Lower lobe of right lung (tissue), 2 donors: ENCODE measurements around the gene MEX3D. TPM values are rescaled to one million over a fixed set of nuclear protein-coding genes. Genes with fewer than 3 reads are reported as not detected.

Experiments
- ATAC-seq, 2 donors: fragments of 200-7000 bp; cut with Tn5 transposase; one replicate each; pipeline ENCODE4 v1.9.1; 2020 to 2022; ENCODE audit warnings: mild to moderate bottlenecking in 2 of 2, moderate library complexity in 2 of 2
- DNase-seq: peaks from one replicate; pipeline ENCODE4 v3.0.0-alpha.2; 2020
- H3K27ac ChIP-seq: fragments of 200-600 bp; one replicate; pipeline ENCODE4 v1.8.0; 2022
- H3K27me3 ChIP-seq: fragments of 200-600 bp; one replicate; pipeline ENCODE4 v1.8.0; 2022; ENCODE audit warnings: low read depth
- H3K36me3 ChIP-seq: fragments of 200-600 bp; one replicate; pipeline ENCODE4 v1.8.0; 2022; ENCODE audit warnings: mild to moderate bottlenecking
- H3K4me1 ChIP-seq: fragments of 200-600 bp; one replicate; pipeline ENCODE4 v1.8.0; 2022
- H3K4me3 ChIP-seq: fragments of 200-600 bp; one replicate; pipeline ENCODE4 v1.8.0; 2022; ENCODE audit warnings: mild to moderate bottlenecking
- H3K9me3 ChIP-seq: fragments of 200-600 bp; one replicate; pipeline ENCODE4 v1.8.0; 2022
- intact Hi-C: fragments of 100-400 bp; cut with DNase I; formaldehyde crosslinking; loops from one replicate; pipeline ENCODE4 v1.11.0; 2022
- total RNA-seq: library from RNA; stranded (reverse); fragmentation: NEBNext Ultra II Directional; extraction: Animal tissue kit (Norgen Biotek cat#: 25700); gene quantifications from one replicate; pipeline ENCODE4 v1.2.1, GENCODE V29; 2021
- TF ChIP-seq, protein P1 (sequence below): fragments of 200-600 bp; IDR thresholded peaks from one replicate; pipeline ENCODE4 v1.8.0; 2022; ENCODE audit warnings: antibody characterized with exemption, mild to moderate bottlenecking
- donor health status: DM: no; HTN: yes; CAD: no; lungs with severe emphysema.

MEX3D gene
- total RNA-seq, 1 donor from 2014 or later = 18.5 TPM

DNA sequence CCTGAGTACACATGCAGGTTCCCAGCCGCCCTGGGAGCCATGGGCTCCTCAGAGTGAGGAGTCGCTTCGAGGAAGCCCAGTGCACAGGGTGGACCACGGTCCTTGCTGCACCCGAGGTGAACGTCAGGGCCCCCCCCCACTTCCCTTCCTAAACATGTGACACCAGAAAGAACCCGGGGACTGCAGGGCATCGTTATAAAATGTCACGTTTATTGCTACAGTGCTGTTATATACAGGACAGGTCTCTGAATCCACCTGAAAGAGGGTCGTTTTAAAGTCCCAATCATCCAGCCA lies 40.9 kb upstream of the MEX3D start:
- no peak for ATAC-seq
- Histone ChIP-seq H3K27ac (peak overlapping the region; percentile 31), H3K4me1 (peaks cover 36% of the 10 kb centered on the region), H3K9me3 (no peaks in the 10 kb centered on the region), H3K36me3 (peaks cover 26% of the 10 kb centered on the region), H3K4me3 (peak overlapping the region; percentile 27), H3K27me3 (no peaks in the 10 kb centered on the region)
- intact Hi-C loops = no loop called here
- TF ChIP-seq, protein P1, sequence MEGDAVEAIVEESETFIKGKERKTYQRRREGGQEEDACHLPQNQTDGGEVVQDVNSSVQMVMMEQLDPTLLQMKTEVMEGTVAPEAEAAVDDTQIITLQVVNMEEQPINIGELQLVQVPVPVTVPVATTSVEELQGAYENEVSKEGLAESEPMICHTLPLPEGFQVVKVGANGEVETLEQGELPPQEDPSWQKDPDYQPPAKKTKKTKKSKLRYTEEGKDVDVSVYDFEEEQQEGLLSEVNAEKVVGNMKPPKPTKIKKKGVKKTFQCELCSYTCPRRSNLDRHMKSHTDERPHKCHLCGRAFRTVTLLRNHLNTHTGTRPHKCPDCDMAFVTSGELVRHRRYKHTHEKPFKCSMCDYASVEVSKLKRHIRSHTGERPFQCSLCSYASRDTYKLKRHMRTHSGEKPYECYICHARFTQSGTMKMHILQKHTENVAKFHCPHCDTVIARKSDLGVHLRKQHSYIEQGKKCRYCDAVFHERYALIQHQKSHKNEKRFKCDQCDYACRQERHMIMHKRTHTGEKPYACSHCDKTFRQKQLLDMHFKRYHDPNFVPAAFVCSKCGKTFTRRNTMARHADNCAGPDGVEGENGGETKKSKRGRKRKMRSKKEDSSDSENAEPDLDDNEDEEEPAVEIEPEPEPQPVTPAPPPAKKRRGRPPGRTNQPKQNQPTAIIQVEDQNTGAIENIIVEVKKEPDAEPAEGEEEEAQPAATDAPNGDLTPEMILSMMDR = no peak
- no peak for DNase-seq

DNA sequence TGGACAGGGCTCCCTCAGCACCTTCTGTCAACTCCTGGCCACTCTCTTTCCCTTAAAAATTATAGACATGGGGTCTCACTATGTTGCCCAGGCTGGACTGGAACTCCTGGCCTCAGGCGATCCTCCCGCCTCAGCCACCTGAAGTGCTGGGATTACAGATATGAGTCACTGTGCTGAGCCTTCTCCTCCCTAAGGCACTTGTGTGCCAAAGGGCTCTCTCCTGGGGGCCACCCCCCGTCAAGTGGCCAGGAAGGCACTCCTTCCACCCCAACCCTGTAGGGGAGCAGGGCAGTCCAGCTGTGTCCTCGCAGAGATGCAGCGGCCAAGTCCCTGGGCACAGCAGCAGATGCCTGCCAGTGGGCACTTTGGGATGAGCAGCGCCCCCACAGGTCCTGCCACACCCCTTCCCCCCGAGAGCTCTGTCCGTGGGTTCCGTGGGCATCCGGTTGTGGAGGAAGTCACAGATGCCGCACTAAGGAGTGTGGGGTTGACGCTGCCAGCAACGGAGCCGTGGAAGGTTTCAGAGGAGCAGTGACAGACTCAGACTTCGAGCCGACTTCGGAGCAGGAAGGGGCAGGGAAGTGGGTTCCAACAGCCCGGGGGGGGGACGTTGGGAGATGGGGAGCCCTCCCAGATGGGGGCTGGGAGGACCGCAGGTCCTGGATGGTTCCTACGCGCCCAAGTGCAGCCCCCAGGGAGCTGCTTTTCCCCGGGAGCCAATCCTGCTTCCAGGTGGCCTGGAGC lies 40.4 kb upstream of the MEX3D start:
- Histone ChIP-seq H3K4me3 (peak overlapping the region; percentile 27), H3K27me3 (no peaks in the 10 kb centered on the region), H3K36me3 (peaks cover 21% of the 10 kb centered on the region), H3K9me3 (no peaks in the 10 kb centered on the region), H3K4me1 (peaks cover 41% of the 10 kb centered on the region), H3K27ac (peak overlapping the region; percentile 31)
- intact Hi-C loops = no loop called here
- ATAC-seq (no peak), DNase-seq (no peak)
- TF ChIP-seq, protein P1 = no peak

DNA sequence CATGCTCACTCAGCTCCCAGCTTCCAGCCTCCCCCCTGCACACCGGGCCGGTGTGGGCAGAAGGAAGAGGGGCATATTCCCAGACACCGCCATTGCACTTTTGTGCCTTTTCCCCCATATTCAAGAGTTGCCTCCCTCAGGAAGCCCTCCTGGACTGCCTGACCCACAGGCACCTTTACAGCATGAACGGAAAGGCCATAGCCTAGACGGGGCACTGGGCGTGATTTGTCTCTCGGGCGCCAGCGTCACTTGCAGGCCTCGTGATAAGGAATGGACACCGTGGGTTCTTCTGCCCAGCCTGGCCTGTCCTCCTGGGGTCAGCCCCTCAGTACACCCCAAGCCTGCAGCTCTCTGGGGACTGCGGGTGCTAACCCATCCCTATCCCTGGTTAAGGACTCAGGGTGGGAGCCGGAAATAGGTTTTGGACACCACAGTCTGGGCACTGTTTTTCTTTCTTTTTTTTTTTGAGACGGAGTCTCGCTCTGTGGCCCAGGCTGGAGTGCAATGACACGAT lies 38.1 kb upstream of the MEX3D start:
- Histone ChIP-seq H3K36me3 (peaks cover 3% of the 10 kb centered on the region), H3K9me3 (no peaks in the 10 kb centered on the region), H3K27ac (peak overlapping the region; percentile 89), H3K4me3 (peak overlapping the region; percentile 100), H3K27me3 (no peaks in the 10 kb centered on the region), H3K4me1 (peaks cover 53% of the 10 kb centered on the region)
- DNase-seq = no peak
- peak; percentile 3 to 4 for ATAC-seq
- intact Hi-C loops = no loop called here
- TF ChIP-seq, protein P1 = no peak

DNA sequence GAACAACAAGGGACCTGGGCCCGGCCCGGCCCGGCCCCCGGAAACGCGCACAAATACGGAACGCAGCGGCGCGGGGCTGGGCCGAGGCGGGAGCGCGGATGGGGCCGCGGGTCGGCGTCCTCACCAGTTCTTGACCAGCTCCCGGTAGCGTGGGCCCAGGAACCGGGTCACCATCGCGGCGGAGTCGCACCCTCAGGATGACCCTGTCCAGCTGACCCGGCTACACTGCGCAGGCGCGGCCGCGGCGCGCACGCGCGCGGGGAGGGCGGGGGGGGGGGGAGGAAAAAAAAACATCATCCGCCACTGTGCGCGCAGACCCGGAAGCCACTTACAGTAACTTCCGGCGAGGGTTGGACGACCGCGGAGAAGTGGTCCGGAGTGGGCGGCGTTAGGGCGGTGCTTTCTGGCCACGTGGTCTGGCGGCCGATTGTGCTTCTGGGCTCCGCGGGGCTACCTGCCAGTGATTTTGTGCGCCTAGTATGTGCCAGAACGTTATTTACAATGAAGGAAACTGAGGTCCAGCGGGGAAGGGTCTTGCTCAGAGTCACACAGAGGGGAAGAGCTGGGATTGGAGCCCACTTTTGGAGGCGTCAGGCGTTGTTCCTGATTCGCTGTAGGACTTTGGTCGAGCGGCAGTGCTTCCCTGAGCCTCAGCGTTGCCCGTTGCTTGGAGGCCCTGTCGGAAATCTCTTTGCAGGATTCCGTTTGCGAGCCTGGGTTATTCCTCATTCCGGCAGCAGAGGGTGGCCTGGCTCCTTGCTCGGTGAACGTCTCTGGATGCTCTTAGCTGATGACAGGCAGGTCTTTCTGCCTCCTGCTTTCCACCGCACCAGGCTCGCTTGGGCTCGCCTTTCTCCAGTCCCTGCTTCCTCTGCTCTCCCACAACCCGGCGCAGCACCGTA lies 37.4 kb upstream of the MEX3D start, which contains the start of gene UQCR11:
UQCR11 (minus strand) TSS at position 227 of the 902 bp plus-strand sequence; CDS start at position 174, 53 bp downstream.
- Histone ChIP-seq H3K4me1 (peaks cover 53% of the 10 kb centered on the region), H3K9me3 (no peaks in the 10 kb centered on the region), H3K36me3 (no peaks in the 10 kb centered on the region), H3K4me3 (peak within 1 kb of the TSS; percentile 100), H3K27ac (peak within 1 kb of the TSS; percentile 89), H3K27me3 (no peaks in the 10 kb centered on the region)
- DNase-seq (peak; percentile 96), ATAC-seq (peak; percentile 94 to 97)
- TF ChIP-seq, protein P1 = peak; percentile 60
- intact Hi-C loops = no loop called here

DNA sequence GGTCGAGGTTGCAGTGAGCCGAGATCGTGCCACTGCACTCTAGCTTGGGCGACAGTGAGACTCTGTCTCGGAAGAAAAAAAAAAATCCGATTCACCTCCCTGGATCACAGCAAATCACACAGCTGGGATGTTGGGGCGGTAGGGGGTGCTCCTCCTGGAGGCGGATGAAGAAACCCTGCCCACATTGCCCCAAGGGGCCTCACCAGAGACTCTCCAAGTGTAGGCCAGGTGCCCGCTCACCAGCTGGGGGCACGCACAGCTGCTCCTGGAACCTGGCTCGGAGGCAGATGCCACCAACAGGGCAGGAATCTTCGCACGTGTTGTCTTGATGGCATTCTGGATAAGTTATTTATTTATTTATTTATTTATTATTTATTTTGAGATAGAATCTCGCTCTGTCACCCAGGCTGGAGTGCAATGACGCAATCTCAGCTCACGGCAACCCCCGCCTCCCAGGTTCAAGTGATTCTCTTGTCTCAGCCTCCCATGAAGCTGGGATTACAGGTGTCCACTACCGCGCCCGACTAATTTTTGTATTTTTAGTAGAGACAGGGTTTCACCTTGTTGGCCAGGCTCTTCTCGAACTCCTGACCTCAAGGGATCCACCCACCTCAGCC lies 34.1 kb upstream of the MEX3D start:
- intact Hi-C loops = no loop called here

More for the DNA sequence above, 34.1 kb upstream of the MEX3D start:
- DNase-seq = no peak
- peaks cover 28% of the 10 kb centered on the region for H3K36me3 ChIP-seq
- H3K4me3 ChIP-seq = no peak overlapping the region
- H3K27ac ChIP-seq = no peak overlapping the region
- no peaks in the 10 kb centered on the region for H3K9me3 ChIP-seq
- peaks cover 37% of the 10 kb centered on the region for H3K4me1 ChIP-seq
- ATAC-seq = no peak
- no peaks in the 10 kb centered on the region for H3K27me3 ChIP-seq
- TF ChIP-seq, protein P1 = no peak
